ENCODE results near the gene TNFSF12.

DNA sequence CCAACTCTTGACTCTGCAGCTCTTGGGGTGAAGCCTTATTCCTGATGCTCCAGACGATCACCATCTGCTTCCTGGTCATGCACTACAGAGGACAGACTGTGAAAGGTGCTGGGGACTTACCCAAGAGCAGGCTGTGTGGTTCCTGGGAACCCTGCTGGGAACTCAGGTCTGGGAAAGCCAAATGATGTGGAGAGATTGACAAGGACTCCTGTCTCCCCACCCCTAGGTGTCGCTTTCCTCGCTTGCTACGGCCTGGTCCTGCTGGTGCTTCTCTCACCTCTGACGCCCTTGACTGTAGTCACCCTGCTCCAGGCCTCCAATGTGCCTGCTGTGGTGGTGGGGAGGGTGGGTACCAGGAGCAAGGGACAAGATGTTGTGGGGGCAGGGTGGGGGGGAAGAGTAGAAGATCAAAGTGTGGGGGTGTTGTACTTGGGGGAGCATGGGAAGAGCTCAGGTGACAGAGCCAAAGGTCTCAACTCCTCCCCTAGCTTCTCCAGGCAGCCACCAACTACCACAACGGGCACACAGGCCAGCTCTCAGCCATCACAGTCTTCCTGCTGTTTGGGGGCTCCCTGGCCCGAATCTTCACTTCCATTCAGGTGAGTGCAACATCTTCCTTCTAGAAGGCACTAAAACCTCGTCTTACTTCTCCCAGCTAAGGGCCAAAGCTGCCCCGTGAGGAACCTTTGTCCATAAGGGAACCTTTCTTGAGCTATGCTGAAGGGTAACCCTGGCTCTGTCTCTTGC is 38.0 kb downstream of the TNFSF12 start:
- TF ChIP-seq, protein P1, sequence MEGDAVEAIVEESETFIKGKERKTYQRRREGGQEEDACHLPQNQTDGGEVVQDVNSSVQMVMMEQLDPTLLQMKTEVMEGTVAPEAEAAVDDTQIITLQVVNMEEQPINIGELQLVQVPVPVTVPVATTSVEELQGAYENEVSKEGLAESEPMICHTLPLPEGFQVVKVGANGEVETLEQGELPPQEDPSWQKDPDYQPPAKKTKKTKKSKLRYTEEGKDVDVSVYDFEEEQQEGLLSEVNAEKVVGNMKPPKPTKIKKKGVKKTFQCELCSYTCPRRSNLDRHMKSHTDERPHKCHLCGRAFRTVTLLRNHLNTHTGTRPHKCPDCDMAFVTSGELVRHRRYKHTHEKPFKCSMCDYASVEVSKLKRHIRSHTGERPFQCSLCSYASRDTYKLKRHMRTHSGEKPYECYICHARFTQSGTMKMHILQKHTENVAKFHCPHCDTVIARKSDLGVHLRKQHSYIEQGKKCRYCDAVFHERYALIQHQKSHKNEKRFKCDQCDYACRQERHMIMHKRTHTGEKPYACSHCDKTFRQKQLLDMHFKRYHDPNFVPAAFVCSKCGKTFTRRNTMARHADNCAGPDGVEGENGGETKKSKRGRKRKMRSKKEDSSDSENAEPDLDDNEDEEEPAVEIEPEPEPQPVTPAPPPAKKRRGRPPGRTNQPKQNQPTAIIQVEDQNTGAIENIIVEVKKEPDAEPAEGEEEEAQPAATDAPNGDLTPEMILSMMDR (IDR thresholded peaks at IDR 0.05; ENCODE audit: insufficient read depth, low read depth, low read length), result no peak
- no peak for TF ChIP-seq EZH2 (IDR thresholded peaks at IDR 0.05; ENCODE audit: insufficient read depth, low read length)
